NCI-H510A treated with DMSO at 0.1 percent for 48 hours (cell line): ENCODE data around the gene SND1.

Experiments
- DNase-seq: peaks from one replicate; lab custom pipeline; 2025; lab: John Stamatoyannopoulos, UW

The SND1 gene

DNA sequence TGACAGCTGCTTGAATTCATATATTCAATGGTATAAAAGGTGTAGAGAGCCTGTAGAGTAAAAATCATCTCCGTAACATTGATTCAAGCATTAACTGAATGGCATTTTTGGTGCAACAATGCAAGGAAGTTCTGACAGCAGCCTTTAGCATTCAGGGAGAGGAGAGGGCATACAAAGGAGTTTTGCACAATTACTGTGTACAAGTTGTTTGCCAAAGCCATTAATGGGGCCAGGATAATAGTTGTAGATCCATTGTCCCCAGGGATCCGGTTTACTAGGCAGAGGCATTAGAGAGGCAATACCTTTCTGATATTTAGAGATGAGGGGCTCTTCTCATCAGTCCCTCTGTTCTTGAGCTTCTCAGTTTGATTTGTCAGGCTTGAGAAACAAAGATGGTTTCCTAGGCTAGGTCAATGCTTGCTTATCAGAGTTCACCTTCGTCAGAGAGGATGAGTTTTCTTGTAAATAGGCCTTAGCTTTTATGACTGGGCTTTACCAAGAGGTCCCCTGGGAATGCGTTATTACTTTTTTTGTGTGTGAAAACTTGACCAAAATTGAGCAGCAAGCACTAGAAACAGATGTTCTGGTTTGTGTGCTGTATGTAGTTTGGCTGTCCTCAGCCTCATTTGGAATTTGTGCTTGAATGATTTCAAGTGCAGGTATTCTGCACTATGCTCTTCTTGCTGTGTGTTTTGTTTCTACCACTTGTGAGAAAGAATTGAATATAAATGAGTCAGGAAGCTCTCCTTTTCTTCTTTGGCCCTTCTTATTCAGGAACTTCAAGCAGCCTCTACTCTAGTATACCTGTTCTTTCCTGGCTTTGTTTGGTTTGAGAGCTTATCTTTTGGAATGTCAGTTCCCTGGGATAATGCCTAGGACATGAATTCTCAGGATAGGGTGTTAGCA lies 32.0 kb downstream of the SND1 start:
- no peak for DNase-seq

DNA sequence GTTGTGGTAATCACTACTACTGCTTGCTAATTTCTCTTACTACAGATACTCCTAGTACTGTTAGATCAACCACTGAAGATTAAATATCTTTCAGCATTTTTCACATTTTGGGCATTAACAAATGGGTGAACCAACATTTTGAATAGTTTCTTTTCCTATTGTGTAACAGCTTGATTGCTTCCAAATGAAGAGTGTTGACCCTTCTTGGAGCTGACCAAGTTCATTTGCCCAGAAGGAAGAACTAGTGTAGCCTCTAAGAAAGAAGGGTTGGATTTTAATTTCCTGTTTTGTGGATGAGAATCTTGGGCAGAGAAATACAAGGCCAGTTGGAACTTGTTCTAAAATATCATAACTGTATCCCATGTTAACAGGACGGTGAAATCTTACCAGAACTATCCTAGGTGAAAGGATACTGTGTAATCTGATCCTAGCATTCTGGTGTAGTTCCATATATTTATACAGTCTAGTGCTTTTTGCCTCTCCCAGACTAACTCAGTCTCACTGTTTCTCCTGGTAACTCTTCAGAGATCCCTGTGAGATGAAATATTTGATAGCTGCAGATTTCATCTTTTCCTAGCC lies 37.3 kb downstream of the SND1 start:
- no peak for DNase-seq

DNA sequence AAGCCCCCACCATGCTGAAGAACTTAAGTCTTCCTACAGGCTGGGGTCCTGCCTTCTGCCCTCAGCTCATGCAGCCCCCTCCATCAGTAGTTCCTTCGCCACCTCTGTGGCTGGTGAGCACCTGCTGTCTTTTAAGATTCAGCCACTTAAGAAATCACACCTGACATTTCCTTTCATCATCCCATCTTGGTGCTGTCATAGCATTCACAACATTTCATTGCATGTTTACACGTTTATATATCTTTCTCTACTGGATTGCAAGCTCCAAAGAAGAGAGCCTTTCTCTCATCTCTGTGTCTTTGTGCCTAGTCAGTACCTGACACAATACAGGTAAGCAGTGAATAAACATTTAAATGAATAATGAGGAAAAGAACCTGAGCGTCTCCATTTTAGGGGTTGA lies 38.3 kb downstream of the SND1 start:
- DNase-seq = no peak

DNA sequence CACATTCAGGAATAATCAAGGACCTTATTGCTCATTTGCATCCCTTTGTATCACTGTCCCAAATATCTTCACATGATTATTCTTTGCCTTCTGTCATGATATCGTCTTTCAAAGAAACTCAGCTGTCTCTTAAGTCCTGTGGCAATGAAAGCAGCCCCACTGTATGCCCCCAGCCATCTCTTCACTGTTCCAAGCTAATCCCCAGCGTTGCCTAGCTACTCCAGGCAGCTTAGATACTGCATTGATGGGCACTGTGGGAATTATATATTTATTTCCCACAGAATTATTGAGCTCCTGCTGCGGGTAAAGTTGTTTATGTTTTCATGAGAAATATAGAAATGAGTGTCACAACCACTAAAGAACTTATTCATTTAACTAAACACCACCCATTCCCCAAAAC lies 38.8 kb downstream of the SND1 start:
- no peak for DNase-seq

DNA sequence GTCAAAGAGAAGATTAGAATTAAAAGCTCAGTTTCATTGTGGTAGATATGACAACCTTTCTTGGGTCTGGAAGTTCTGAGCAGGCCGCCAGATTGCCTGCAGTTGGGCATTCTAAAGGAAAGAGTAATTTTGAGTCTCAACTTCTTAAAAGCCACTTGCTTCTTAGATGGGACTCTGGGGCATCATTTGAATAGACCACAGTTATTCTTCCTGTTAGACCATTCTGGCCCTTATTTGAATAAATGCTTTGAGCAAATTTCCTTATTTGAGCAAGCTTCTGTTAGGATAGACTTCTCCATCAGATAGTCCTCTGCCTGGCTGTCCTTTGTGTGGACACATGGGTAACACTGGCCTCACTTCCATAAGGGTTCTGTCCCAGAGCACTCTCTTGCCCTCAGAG lies 40.2 kb downstream of the SND1 start:
- DNase-seq = no peak

DNA sequence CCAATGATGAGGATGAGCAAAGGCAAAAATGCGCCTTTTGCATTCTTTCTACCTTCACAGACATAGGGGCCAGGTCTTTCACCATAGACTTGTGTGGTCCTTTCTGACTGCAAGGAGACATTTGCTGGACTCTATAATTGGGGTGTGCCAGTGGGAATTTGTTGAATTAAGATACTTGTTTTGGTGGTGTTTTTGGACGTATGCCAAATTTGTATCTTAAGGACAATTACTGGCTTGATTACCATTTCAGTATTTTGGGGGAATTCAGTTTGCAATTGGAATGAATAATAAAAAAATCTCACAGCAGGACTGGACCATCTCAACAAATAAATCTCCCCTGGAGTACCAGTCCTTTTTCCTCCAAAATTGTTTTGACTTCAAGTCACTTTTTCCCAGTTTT lies 47.9 kb downstream of the SND1 start:
- DNase-seq = no peak

DNA sequence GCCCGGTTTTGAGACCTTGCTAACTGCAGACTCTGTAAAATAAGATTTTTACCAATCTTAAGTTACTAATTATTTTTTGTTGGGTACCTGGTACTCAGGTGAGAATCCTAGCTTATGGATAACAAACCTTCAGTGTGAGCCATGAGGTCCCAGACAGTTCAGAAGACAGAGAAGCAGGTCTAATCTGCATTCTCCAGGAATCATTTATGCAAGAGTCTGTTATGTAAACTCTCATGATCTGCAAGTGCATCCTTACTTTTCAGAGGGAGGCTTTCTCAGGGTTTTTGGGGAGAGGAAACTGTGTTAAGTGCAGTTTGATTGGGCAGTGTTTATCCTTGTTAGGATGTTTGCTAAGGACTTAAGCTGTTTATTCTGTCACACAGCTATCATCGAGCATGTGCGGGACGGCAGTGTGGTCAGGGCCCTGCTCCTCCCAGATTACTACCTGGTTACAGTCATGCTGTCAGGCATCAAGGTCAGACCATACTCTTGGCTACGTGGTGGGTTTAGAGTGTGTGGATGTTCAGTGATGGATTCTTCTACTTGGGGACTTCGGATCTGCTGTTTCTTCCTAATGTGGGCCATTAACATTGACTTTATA lies 50.2 kb downstream of the SND1 start:
- peak; percentile 3 for DNase-seq

DNA sequence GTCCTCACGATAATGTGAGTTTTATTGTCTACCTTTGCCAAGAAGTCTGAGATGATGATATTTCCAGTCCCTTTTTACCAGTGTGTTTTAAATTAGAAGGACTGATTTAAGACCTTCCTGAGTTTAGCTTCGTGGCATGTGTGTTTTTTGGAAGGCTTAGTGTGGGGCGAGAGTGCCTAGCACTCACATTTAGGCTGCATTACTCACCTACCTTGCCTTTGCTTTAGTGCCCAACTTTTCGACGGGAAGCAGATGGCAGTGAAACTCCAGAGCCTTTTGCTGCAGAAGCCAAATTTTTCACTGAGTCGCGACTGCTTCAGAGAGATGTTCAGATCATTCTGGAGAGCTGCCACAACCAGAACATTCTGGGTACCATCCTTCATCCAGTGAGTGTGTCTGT lies 50.9 kb downstream of the SND1 start:
- no peak for DNase-seq

DNA sequence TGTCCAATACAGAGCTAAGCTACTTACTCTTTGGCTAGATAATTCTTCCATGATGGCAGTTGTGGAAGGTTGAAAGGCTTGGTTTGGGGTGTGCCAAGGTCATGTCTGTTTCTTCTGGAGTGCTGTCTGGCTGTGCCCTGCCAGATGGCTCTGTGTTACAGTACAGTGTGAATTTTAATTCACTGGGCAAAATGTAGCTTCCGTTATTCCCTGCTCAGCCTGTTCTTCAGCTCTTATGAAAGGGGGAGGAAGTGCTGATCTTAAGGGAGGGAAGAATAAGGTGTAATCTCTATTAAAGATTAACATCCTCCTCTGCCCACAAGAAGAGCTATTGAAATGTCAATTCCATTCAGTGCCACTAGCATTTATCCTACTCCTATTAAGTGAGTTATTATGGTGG lies 52.2 kb downstream of the SND1 start:
- no peak for DNase-seq

DNA sequence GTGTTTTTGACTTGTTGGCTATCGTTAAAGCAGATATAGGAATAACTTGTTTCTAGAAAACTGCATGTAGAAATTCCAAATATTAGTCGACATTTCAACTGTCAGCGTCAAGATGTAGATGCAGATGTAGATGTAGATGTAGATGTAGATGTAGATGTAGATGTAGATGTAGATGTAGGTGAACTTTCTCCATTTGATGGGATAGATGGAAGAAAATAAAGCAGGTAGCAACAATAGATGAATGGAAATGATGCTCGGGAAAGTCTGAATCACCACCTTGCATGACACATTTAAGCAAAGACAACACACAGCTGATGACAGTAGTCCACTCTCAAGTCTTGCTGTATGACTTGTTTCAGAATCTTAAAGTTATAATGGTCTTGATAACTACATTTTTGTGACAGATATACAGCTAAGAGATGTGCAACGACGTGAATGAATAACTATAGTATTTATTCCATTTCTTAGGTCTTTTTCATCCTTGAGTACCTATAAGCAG lies 53.5 kb downstream of the SND1 start:
- DNase-seq = no peak

DNA sequence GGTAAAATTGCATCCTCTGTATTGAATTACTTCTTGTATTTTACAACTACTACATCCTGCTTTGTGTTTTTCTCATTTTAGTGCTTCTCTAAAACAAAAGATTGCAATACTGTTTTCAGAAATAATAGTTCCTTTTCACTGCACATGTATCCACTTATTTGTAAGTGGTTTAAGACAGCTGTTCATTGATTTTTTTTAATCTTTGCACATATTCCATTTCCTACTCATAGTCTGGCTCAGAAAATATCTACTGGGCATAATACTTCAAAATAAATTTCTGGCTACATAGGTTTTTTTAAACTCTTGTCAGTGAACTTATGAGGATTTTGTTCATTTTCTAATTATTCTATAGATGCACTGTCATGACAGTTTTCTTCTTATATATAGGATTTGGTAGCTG lies 54.8 kb downstream of the SND1 start:
- DNase-seq = no peak

DNA sequence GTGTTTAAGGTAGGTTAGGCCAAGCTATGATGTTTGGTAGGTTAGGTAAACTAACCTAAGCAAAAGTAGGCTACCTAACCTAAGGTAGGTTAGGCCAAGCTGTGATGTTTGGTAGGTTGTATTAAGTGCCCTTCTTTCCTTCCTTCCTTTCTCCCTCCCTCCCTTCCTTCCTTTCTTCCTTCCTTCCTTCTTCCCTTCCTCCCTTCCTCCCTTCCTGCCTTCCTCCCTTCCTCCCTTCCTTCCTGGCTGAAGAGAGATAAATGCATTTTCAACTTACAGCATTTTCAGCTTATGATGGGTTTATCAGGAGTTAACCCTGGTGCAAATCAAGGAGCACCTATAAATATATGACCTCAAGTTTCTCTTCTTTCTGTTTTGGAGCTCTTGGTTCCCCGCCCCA lies 56.2 kb downstream of the SND1 start:
- DNase-seq = no peak

DNA sequence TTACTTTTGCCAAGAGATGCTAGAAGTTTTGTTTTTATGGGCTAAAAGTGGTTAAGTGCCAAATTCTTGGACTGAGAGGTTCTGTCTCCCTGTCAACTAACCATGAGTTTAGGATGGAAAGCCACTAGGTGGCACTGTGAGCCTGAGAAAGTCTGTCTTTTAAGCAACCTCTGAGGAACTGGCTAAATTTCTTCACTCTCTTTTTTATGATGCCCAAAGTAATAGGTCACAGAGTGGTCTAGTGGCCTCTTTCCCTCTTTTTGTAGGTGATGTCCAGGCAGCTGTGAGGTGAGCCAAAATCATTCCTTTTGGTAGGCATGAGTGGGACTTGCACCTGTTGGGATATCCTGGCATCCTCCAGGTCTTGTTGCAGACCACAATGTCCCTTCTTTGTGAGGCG lies 56.8 kb downstream of the SND1 start:
- peak; percentile 13 for DNase-seq

DNA sequence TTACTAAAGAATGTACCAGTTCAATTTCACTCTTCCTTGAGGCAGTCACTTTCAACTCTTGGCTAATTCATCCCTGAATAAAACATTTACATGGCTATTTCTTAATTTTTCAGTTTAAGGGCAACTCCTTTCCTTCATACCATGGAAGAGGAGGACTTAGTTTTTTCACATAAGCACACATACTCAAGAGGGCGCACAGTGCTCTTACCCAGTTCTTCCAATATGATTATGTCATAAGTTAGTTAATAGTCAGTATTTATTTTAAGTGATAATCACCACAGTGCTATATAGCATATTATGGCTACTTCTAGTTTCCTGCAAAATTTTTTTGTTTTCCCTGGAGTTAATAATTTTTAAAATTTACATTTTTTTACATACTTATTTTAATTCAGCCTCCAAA lies 58.6 kb downstream of the SND1 start:
- no peak for DNase-seq

DNA sequence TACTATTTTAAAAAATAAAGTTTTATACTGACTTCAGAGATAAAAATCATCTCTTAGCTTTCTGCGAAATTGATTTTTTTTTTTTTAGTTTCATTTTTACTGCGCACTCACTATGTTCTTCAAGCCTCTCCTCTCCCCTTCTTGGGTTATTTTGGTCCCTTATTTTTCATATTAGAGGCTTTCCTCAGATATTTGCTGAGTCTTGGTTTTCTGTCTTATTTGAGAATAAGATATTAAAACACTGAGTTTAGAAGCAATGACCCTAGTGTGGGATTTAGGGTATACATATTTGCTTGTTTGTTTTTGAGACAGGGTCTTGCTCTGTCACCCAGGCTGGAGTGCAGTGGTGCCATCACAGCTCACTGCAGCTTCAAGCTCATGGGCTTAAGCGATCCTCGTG lies 59.9 kb downstream of the SND1 start:
- DNase-seq = no peak

DNA sequence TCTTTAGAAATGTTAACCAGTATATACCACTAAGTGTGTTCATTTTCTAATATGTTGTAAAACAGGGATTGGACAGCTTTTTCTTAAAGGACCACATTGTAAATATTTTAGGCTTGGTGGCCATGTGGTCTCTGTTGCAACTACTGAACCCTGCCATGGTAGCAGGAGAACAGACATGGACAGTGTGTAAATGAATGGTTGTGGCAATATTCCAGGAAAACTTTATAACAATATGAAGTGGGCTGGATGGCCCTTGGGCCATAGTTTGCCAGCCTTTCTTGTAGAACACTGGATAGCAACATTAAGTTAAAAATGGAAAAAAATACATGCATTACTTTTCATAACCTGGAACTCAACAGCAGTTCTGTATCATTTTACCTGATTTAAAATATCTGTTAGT lies 61.0 kb downstream of the SND1 start:
- DNase-seq = no peak

DNA sequence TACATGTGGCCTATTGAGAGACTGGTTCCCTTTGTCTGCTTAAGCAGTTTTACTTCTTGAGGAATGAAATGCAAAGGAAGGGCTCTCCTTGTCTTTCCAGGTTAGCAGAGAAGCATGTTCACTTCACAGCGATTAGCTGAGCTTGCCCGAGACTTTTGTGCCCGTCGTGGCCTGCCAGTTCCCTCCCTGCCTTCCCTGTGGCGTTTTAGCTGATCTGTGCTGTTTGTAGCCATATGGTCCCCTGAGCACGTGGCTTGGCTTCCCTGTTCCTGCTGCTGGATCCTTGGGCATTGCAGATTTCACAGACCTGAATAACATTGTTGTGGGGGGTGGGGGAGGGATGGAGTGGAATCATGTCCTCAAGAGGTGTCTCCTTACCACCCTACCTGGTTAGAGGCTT lies 61.8 kb downstream of the SND1 start:
- DNase-seq = no peak

DNA sequence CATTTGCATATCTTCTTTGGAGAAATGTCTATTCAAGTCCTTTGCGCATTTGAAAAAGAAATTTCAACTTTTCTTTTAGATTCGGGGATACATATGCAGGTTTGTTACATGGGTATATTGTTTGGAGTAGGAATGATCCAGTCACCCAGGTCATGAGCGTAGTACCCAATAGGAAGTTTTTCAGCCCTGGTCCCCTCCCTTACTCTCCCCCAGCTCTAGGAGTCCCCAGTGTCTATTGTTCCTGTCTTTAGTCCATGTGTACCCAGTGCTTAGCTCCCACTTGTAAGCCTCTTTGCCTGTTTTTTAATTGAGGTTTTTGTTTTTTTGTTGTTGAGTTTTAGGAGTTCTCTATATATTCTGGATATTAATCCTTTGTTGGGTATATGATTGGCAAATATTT lies 63.3 kb downstream of the SND1 start:
- DNase-seq = no peak

DNA sequence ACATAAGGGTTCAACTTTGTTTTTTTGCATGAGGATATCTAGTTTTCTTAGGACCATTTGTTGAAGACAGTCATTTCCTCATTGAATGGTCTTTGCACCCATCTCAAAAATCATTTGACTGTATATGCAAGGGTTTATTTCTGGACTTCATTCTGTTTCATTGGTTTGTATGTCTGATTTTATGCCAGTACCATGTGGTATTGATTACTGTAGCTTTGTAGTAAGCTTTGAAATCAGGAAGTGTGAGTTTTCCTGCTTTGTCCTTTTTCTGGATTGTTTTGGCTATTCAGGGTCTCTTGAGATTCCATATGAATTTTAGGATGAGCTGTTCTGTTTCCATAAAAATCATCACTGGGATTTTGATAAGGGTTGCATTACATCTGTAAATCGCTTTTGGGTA lies 63.9 kb downstream of the SND1 start:
- DNase-seq = no peak

DNA sequence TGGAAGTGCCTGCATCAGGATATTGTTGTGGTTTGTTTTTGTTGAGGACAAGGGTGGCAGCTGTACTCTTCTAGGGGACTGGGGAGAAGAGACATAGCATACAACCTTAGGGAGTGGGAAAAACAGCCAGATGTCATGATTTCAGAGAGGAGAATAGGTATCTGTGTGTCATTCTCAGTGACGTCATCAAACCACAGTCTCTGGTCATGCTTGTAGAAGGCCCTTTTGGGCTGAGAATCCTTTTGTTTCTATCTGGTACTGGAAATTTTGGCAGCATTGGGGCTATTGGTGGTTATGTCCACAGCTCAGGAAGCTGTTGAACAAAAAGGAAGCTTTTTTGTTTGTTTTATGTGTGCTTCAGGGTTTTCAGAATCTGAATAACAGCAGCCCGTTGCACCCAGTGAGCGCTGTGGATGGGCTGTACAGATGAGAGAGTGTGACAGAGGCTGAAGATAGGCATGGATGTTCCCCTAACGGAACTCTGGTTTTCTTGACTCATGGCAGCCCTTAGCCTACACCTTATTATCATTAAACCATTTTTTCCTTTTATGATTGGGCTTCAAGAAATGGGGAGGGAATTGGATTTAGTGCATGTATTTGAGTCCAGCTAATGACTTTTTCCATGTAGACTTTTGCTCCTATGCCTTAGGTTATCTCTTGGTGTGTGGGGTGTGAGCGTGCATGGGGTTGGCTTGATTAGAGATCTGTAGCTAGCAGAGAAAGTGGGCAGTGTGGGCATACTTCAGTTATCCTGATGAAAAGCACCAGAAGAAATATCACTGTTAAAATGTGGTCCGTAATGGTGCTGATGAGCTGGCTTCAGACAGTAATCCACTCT lies 65.7 kb downstream of the SND1 start:
- no peak for DNase-seq

DNA sequence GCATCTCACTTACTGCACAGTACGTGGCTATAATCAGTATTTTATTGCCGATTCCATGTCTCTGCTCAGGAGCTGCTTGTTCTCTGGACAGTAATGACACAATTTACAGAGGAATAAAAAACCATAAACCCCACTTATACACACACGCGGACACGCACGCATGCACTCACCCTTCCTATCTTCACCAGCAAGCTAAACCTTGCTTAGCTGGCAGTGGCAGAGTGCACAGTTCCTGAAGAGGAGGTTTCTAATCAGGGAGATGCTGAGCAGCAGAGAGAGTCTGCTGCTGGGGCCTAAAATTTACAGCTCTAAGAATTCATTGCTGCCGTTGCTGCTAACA lies 66.3 kb downstream of the SND1 start:
- DNase-seq = no peak

DNA sequence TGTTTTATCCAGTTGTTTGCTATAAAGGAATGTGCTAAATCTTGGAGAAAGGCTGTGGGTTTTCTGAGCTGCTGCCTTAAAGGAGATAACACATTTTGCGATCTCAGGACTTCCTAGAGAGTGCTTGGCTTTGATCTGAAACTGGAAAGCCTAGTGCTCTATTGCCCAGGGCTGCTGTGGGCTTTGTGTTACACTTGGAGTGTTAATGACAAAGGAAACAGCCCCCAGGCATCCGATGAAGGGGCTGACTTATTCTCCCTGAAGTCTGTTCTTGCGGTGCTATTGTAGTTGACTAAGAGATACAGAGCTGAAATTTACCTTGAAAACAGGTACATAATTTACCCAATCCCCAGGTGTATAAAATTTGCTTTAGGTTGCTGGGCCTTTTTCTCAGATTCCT lies 74.5 kb downstream of the SND1 start:
- no peak for DNase-seq
